T follicular helper cell (primary cell): Measurements from ENCODE around the gene VAPB.
"Not testable (repeated sequence)": the region's sequence is repeated elsewhere in the genome, so short reads cannot be mapped to it uniquely, and the experiment has no call there.

Experiments used
- DNase-seq: peaks from one replicate; pipeline ENCODE4 v3.0.0-alpha.2; 2020; ENCODE audit warnings: low read depth

The VAPB gene

DNA sequence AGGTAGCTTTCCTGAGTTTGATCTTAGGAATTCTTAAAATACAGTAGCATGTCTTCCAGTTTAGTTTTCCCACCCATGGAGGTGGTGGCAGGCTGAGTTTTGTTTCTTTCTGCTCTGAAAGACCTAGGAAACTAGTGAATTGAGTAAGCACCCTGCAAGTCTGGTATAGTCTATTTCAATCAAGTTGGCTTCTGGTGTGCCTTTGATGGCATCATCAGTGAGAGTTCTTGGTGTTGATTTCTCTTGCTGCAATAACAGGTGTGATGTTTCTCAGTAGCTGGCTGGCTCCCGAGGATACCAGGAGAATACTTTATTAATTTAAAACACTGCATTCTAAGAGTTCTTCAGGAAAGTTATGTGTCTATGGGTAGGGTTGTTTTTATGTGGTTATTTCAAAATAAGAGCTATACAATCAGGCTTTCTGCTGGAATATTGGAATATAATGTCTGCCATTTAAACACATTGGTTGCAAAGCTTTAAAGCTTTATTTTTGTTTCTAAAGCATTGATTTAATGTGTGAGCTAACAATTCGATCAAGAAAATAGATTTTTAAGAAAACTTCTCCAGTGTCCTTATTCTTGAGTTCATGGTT lies 19.0 kb downstream of the VAPB start:
- no peak for DNase-seq

DNA sequence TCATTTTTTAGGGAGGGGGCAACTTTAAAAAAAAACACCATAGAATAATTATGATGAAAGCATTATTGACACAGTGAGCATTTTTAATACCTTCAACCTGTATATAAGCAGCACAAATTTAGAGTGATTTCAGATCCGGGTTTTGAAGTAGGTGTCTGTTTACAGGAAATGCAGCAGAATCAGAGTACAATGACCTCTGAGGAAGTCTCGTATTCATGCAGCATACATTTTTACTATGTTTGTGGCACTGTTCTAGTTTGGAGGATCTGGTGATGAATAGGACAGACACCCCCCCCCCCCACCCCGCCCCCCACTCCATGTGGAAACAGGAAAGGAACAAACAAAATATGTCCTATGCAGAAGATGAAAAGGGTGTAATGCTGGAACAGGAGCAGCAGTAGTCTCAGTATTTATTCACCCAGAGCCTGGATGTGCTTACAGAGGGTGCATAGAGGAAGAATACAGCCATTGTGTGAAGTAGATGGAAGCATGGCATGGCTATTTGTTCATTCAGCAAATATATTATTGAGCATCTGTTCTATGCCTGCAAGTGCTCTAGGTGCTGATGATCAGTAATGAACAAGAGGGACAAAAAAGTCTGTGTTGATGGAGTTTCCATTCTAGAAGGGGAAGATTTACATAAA lies 19.7 kb downstream of the VAPB start:
- DNase-seq = no peak

DNA sequence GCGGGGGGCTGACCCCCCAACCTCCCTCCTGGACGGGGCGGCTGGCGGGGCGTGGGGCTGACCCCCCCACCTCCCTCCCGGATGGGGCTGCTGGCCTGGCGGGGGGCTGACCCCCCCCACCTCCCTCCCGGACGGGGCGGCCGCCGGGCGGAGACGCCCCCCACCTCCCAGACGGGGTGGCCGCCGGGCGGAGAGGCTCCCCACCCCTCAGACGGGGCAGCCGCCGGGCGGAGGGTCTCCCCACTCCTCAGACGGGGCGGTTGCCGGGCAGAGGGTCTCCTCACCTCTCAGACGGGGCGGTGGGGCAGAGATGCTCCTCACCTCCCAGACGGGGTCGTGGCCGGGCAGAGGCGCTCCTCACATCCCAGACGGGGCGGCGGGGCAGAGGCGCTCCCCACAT lies 25.2 kb downstream of the VAPB start:
- DNase-seq = not testable (repeated sequence)

- not testable (repeated sequence) for DNase-seq
Measured at GRCh38 chr20:58414786-58415185, 25.8 kb downstream of the VAPB start.

- DNase-seq = no peak
Measured at GRCh38 chr20:58416057-58416456, 27.0 kb downstream of the VAPB start.

GRCh38 chr20:58416835-58417234 lies 27.8 kb downstream of the VAPB start:
- DNase-seq = no peak

GRCh38 chr20:58417438-58417837 lies 28.4 kb downstream of the VAPB start:
- DNase-seq = no peak

DNA sequence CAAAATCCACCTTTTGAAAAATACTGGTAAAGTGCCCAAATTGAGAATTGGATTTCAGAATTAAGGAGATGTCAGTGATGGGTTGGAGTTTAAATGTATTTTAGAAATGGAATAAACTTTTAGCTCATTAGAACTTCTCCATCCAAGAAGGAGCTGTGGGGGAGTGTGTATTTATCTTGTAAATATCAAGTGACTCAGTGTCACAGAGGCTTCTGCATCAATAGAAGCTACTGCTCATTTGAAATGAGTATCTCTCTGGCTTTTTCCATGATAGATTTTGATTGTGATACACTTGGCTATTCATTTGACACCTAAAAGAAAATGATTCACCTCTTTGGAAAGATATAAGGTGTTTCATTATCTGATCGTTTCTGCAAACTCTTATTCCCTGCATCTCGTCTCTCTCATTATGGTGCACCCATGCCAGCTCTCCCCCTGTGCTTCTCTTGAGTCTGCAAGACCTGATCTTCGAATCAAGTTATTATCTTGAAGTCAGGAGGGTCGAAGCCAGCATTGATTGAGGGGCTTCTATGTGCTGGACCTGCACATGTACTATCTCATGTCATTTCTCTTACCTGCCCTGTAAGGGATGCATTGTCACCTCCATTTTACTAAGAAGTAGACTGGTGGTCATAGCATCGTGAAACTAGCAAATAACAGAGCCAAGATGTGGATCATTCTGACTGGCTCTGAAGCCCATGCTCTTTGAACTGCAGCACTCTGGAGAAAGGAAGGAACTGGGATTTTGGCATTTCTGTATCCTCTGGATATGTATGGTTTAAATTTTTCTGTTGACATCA lies 30.1 kb downstream of the VAPB start:
- DNase-seq = no peak

DNA sequence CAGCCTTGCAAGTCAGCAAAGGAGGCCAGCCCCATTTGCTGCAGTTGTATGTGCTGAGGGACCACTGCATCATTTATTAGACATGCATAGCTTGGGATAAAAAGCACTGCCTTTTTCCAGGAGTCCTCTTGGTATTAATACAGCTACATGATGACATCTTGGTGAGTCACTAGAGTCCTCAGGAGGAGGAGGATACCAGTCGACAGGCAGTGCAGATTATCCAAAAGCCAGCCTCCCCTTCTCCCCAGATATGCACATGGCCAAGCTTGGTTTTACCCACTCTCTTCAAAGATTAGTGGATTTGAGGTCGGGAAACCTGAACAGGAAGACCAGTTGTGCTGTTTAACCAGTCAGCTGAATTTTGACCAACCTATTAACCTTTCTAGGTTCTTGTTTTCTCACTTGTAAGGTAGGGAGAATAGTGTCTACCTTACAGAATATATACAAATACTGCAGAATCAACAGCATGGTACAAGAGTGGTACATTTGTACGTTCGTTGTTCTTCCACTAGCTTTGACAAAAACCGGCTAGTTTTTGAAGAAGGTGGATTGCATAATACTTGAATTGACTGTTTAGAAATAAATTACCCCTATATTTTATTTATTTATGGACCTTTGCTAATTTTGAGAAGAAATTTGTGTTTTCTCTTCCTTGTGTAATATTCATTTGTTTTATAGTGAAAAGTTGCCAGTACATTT lies 31.9 kb downstream of the VAPB start:
- no peak for DNase-seq

- DNase-seq = no peak
Measured at GRCh38 chr20:58421497-58421850, 32.4 kb downstream of the VAPB start.

- DNase-seq = no peak
Measured at GRCh38 chr20:58424218-58424969, 35.4 kb downstream of the VAPB start.

DNA sequence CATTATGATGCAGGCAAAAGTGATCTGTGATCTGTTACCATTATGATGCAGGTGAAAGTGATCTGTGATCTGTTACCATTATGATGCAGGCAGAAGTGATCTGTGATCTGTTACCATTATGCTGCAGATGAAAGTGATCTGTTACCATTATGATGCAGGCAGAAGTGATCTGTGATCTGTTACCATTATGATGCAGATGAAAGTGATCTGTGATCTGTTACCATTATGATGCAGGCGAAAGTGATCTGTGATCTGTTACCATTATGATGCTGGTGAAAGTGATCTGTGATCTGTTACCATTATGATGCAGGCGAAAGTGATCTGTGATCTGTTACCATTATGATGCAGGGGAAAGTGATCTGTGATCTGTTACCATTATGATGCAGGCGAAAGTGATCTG lies 38.5 kb downstream of the VAPB start:
- not testable (repeated sequence) for DNase-seq

GRCh38 chr20:58428364-58428763 lies 39.3 kb downstream of the VAPB start:
- DNase-seq = no peak

- no peak for DNase-seq
Measured at GRCh38 chr20:58429303-58429702, 40.3 kb downstream of the VAPB start.

DNA sequence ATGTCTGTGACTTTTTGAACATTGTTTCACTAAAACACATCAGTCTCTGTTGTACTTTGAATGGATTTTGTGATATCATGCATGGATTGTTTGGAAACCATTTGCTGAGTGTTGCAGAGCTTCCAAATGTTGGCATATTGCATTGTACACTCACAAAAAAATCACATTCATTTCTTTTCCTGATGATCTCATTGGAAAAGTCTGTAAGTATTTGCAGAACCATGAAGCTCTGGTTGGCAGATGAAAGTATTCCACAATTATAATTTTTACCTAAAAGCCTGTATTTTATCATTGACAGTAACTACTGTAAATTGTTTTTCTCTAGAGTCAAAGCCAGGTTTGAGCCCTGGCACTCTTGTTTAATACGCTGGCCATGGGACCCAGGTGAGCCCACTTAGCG lies 42.1 kb downstream of the VAPB start:
- DNase-seq = no peak

GRCh38 chr20:58432186-58432954 lies 43.3 kb downstream of the VAPB start:
- DNase-seq = no peak

DNA sequence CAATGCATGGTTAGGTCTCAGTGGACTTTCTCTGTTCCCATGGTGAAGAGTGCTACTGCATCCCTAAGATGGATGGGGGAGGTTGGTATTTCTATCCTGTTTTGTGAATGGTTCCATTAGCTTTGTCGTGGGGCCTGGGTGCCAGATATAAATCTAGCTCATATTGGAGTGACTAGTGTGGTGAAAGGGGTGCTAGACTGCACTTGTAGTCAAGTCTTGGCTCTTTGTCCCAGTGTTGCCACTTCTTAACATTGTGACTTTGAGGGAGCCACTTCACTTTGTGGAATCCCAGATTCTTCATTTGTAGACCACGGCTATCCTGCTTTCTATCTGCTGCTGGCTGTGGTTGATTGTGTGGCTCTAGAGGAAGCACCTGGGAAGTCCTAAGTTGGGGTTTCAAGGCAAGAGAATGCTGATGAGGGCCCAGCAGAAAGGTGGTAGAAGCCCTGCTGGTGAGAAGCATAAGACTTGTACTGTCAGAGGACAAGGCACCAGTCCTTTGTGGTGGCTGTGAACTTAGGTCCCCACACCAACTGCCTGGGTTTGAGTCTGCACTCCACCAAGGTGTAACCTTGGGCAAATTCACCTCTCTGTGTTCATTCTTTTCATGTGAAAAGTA lies 44.1 kb downstream of the VAPB start:
- no peak for DNase-seq

GRCh38 chr20:58433759-58434158 lies 44.7 kb downstream of the VAPB start:
- no peak for DNase-seq

GRCh38 chr20:58434326-58434725 lies 45.3 kb downstream of the VAPB start:
- no peak for DNase-seq

- DNase-seq = no peak
Measured at GRCh38 chr20:58435237-58435636, 46.2 kb downstream of the VAPB start.
